Right atrium auricular region (tissue), 2 donors: ENCODE results near the gene ROM1. TPM values are rescaled to one million over a fixed set of nuclear protein-coding genes. Genes with fewer than 3 reads are reported as not detected.

Experiments
- DNase-seq: peaks from one replicate; pipeline ENCODE4 v3.0.0-alpha.2; 2019; ENCODE audit warnings: low spot score
- H3K27ac ChIP-seq, 2 donors: fragments of 200-600 bp; sonication (generic); 1 replicate in 1 of 2; 2 replicates in 1 of 2; pipeline ENCODE4 v1.5.1; 2016 to 2019
- H3K27me3 ChIP-seq, 2 donors: fragments of 200-600 bp; sonication (generic); one replicate each; pipeline versions ENCODE4 v1.5.1 to v1.6.0; 2017 to 2019
- H3K36me3 ChIP-seq: fragments of 200-600 bp; sonication (generic); one replicate; pipeline ENCODE4 v1.5.1; 2016
- H3K4me1 ChIP-seq, 2 donors: fragments of 200-600 bp; sonication (generic); one replicate each; pipeline versions ENCODE4 v1.5.1 to v1.6.0; 2017 to 2019
- H3K4me3 ChIP-seq, 2 donors: fragments of 200-600 bp; sonication (generic); 1 replicate in 1 of 2; 2 replicates in 1 of 2; pipeline ENCODE4 v1.5.1; 2017 to 2019; ENCODE audit warnings: mild to moderate bottlenecking in 1 of 2, moderate library complexity in 1 of 2
- H3K9me3 ChIP-seq, 2 donors: fragments of 200-600 bp; sonication (generic); one replicate each; pipeline ENCODE4 v1.5.1; 2019
- total RNA-seq, 2 donors: library from RNA; depleted of rRNA; stranded (reverse); fragments of >200 nt; gene quantifications; one replicate each; pipeline ENCODE4 v1.1.0, GENCODE V29; 2016
- TF ChIP-seq, protein P1 (sequence below), 2 donors: fragments of 200-600 bp; sonication (generic); IDR thresholded peaks; one replicate each; pipeline ENCODE4 v1.5.1; 2019; ENCODE audit warnings: antibody characterized with exemption in 2 of 2

Gene ROM1
- total RNA-seq, 2 donors from 2014 or later, result 3.2 to 5.3 TPM

GRCh38 chr11:62572431-62572830 lies 40.6 kb upstream of the ROM1 start:
- H3K36me3 ChIP-seq, result peaks cover 61% of the 10 kb centered on the region

GRCh38 chr11:62573006-62573591 lies 40.0 kb upstream of the ROM1 start:
- peaks cover 56% of the 10 kb centered on the region for H3K36me3 ChIP-seq
- no peak for DNase-seq
- TF ChIP-seq, protein P1, sequence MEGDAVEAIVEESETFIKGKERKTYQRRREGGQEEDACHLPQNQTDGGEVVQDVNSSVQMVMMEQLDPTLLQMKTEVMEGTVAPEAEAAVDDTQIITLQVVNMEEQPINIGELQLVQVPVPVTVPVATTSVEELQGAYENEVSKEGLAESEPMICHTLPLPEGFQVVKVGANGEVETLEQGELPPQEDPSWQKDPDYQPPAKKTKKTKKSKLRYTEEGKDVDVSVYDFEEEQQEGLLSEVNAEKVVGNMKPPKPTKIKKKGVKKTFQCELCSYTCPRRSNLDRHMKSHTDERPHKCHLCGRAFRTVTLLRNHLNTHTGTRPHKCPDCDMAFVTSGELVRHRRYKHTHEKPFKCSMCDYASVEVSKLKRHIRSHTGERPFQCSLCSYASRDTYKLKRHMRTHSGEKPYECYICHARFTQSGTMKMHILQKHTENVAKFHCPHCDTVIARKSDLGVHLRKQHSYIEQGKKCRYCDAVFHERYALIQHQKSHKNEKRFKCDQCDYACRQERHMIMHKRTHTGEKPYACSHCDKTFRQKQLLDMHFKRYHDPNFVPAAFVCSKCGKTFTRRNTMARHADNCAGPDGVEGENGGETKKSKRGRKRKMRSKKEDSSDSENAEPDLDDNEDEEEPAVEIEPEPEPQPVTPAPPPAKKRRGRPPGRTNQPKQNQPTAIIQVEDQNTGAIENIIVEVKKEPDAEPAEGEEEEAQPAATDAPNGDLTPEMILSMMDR (IDR thresholded peaks at IDR 0.05), result no peak
- peak overlapping the region; percentile 80 to 84 for H3K27ac ChIP-seq
- no peaks in the 10 kb centered on the region for H3K9me3 ChIP-seq
- H3K4me3 ChIP-seq, result peak overlapping the region; percentile 79 to 85
- H3K27me3 ChIP-seq, result no peaks in the 10 kb centered on the region
- H3K4me1 ChIP-seq, result peaks cover 0 to 44% of the 10 kb centered on the region in 2 donors

More at GRCh38 chr11:62572431-62572830, 40.6 kb upstream of the ROM1 start:
- H3K9me3 ChIP-seq, result no peaks in the 10 kb centered on the region
- H3K27me3 ChIP-seq, result no peaks in the 10 kb centered on the region
- DNase-seq, result no peak
- peaks cover 0 to 44% of the 10 kb centered on the region in 2 donors for H3K4me1 ChIP-seq
- peak overlapping the region; percentile 80 to 84 for H3K27ac ChIP-seq
- peak overlapping the region; percentile 79 to 85 for H3K4me3 ChIP-seq
- TF ChIP-seq, protein P1 (IDR thresholded peaks at IDR 0.05), result no peak

- TF ChIP-seq, protein P1 (IDR thresholded peaks at IDR 0.05), result no peak
- no peaks in the 10 kb centered on the region for H3K27me3 ChIP-seq
- H3K4me1 ChIP-seq, result peaks cover 0 to 44% of the 10 kb centered on the region in 2 donors
- H3K27ac ChIP-seq, result peak within 1 kb of the TSS; percentile 91 to 96
- H3K36me3 ChIP-seq, result peaks cover 56% of the 10 kb centered on the region
- peak within 1 kb of the TSS; percentile 79 to 85 for H3K4me3 ChIP-seq
- H3K9me3 ChIP-seq, result no peaks in the 10 kb centered on the region
- DNase-seq, result peak; percentile 99
Observed at GRCh38 chr11:62573592-62574362, 39.3 kb upstream of the ROM1 start, which contains the start of gene EEF1G. TSS of gene EEF1G (minus strand) at chr11:62573891. CDS start at chr11:62573842, 49 bp downstream.

DNA sequence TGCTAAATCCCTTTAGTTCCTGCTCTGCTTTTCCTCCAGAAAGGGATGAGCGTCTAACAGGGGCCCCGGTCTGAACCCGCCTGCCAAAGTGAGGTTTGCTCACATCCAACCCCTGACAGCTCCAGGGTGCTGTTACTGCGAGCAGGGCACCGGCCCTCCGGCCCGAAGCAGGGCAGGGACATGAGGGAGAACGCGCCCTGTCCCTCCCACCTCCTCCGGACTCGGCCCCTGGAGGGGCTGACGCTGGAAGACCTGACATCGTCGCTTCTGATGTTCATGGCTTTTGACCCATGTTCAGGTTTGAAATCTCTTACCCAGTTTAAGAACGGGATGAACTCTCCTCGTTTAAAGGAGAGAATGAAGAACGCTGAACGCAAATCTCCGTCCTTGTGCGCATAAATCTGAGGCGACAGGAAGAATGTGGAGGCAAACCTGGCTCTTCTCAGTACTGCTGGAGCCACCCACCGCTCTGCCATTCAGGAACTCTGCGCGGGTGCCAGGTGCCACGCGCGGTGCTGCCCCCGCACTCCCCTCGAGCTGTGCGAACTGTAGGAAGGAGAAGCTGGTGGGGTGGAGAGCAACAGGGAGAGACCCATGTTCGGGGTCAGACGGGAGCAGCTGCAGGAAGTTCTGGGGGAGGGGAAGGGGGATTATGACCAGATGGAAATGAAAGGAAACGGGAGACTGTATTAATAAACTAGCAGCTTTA lies 38.5 kb upstream of the ROM1 start:
- Histone ChIP-seq H3K4me1 (peaks cover 0 to 43% of the 10 kb centered on the region in 2 donors), H3K9me3 (no peaks in the 10 kb centered on the region), H3K27ac (peak overlapping the region; percentile 91 to 96), H3K36me3 (peaks cover 50% of the 10 kb centered on the region), H3K4me3 (peak overlapping the region; percentile 43 to 85), H3K27me3 (no peaks in the 10 kb centered on the region)
- no peak for DNase-seq
- TF ChIP-seq, protein P1 (IDR thresholded peaks at IDR 0.05), result no peak

DNA sequence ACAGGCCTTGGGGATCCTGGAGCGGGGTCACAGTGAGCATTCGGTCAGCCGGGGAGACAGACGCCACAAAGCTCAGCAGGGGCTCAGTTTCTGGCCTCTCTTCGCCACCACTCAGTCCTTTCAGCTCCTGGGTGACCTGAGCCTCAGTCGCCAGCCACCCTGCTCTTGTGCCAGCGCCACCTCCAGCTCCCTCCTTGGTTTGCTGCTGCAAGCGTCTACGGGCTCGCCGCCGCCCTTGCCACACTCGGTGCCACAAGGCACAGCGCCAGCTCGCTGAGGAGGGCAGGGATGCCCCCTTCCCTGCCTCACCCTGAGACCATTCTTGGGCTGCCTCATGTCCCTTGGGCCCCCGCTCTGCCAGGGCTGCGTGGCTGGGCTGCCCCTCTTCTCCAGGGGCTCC lies 37.9 kb upstream of the ROM1 start:
- Histone ChIP-seq H3K27ac (peak overlapping the region; percentile 91 to 96), H3K36me3 (peaks cover 49% of the 10 kb centered on the region), H3K4me1 (peaks cover 0 to 36% of the 10 kb centered on the region in 2 donors), H3K27me3 (no peaks in the 10 kb centered on the region), H3K4me3 (peak overlapping the region; percentile 43 to 85), H3K9me3 (no peaks in the 10 kb centered on the region)
- TF ChIP-seq, protein P1 (IDR thresholded peaks at IDR 0.05), result no peak
- DNase-seq, result no peak
